ENCODE results near the gene SLC1A3.

The SLC1A3 gene

DNA sequence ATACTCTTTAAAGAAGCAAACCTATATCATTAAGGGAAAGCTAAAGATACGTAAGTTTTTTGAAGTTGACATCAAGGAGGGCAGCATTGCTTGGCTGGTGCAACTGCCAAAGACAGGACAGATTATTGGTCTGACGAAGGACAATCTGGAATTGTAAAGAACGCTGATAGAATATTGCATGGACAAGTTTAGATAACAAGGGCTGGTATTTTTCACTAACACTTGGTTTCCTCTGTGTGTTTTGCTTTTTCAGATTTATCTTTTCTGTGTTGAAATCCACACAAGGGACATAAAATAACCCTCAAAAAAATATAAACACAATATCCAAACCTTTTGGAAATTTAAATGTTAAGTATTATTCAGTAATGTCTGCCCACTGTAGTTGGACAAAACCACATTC lies 39.7 kb downstream of the SLC1A3 start:
- Histone ChIP-seq H3K9me3 (no peaks in the 10 kb centered on the region), H3K4me1 (no peaks in the 10 kb centered on the region), H3K27me3 (no peaks in the 10 kb centered on the region), H3K4me3 (ENCODE audit: low read depth, low read length) (no peak overlapping the region), H3K36me3 (no peaks in the 10 kb centered on the region)
- no peak for DNase-seq
- TF ChIP-seq, protein P1, sequence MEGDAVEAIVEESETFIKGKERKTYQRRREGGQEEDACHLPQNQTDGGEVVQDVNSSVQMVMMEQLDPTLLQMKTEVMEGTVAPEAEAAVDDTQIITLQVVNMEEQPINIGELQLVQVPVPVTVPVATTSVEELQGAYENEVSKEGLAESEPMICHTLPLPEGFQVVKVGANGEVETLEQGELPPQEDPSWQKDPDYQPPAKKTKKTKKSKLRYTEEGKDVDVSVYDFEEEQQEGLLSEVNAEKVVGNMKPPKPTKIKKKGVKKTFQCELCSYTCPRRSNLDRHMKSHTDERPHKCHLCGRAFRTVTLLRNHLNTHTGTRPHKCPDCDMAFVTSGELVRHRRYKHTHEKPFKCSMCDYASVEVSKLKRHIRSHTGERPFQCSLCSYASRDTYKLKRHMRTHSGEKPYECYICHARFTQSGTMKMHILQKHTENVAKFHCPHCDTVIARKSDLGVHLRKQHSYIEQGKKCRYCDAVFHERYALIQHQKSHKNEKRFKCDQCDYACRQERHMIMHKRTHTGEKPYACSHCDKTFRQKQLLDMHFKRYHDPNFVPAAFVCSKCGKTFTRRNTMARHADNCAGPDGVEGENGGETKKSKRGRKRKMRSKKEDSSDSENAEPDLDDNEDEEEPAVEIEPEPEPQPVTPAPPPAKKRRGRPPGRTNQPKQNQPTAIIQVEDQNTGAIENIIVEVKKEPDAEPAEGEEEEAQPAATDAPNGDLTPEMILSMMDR (IDR thresholded peaks at IDR 0.05; ENCODE audit: low read depth, low read length): no peak

DNA sequence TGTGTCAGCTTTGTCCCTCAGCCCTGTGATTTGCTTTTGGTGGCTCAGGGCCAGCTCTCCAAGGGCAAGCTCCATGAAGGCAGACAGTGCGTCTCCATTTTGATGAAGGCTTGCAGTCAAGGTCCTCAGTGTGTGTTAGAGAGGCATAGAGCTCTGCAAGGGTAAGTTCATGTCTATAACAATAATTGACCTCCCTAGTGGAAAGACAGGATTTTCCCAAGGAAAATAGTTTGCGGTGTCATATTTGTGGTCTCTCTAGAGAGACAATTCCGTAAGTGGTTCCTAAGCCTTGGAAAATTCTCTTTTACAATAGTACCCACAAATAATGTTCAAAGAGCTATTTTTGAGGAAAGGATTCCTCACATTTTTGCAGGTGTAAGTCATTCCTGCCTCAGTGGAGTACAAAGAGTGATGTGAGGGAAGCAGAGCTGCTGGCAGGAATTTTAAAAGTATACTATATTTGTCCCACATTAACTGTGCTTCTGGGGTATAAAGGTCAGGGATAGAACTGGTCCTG lies 40.2 kb downstream of the SLC1A3 start:
- Histone ChIP-seq H3K4me3 (ENCODE audit: low read depth, low read length) (no peak overlapping the region), H3K27me3 (no peaks in the 10 kb centered on the region), H3K4me1 (no peaks in the 10 kb centered on the region), H3K9me3 (no peaks in the 10 kb centered on the region), H3K36me3 (no peaks in the 10 kb centered on the region)
- no peak for DNase-seq
- TF ChIP-seq, protein P1 (IDR thresholded peaks at IDR 0.05; ENCODE audit: low read depth, low read length): no peak

DNA sequence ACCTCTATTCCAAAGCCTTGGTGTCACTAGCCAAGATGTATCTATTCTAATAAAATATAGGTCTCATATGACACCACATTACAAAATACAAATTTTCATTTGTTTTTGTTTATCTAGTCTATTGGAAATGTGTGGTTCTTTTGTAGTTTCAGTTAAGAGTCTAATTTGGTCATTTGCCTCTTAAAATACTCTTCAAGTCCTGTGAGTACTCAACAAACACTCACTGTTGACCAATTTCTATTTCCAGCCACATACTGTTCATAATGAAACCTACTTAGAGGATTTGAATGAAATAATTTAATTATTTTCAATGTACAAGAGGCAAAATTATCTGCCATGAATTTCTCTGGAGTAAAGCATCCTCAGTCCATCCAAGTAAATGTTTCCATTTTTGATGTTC lies 40.6 kb downstream of the SLC1A3 start:
- no peaks in the 10 kb centered on the region for H3K4me1 ChIP-seq
- no peak overlapping the region for H3K4me3 ChIP-seq (ENCODE audit: low read depth, low read length)

DNA sequence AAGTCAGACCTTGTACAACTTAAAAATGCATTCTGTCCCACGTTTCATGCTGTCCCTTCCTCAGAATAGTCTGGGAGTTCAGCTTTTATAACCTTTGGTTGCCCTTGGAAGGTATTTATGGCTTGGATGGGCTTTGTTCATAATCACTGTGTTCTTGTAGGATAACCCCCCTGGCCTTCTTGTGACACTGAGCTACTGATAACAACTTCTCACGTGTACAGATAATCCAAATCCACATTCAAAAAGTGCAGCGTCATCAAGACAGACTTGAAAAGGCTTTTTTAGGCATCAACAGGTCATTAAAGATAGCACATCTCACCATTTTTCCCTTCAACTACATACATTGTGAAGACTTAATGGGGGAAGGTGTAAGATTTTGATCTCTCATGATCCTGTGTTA lies 42.0 kb downstream of the SLC1A3 start:
- Histone ChIP-seq H3K4me1 (no peaks in the 10 kb centered on the region), H3K4me3 (ENCODE audit: low read depth, low read length) (no peak overlapping the region), H3K36me3 (no peaks in the 10 kb centered on the region), H3K9me3 (no peaks in the 10 kb centered on the region), H3K27me3 (no peaks in the 10 kb centered on the region)
- TF ChIP-seq, protein P1 (IDR thresholded peaks at IDR 0.05; ENCODE audit: low read depth, low read length): no peak
- DNase-seq: no peak

More for the DNA sequence above, 40.6 kb downstream of the SLC1A3 start:
- DNase-seq: no peak
- Histone ChIP-seq H3K36me3 (no peaks in the 10 kb centered on the region), H3K27me3 (no peaks in the 10 kb centered on the region), H3K9me3 (no peaks in the 10 kb centered on the region)
- TF ChIP-seq, protein P1 (IDR thresholded peaks at IDR 0.05; ENCODE audit: low read depth, low read length): no peak

DNA sequence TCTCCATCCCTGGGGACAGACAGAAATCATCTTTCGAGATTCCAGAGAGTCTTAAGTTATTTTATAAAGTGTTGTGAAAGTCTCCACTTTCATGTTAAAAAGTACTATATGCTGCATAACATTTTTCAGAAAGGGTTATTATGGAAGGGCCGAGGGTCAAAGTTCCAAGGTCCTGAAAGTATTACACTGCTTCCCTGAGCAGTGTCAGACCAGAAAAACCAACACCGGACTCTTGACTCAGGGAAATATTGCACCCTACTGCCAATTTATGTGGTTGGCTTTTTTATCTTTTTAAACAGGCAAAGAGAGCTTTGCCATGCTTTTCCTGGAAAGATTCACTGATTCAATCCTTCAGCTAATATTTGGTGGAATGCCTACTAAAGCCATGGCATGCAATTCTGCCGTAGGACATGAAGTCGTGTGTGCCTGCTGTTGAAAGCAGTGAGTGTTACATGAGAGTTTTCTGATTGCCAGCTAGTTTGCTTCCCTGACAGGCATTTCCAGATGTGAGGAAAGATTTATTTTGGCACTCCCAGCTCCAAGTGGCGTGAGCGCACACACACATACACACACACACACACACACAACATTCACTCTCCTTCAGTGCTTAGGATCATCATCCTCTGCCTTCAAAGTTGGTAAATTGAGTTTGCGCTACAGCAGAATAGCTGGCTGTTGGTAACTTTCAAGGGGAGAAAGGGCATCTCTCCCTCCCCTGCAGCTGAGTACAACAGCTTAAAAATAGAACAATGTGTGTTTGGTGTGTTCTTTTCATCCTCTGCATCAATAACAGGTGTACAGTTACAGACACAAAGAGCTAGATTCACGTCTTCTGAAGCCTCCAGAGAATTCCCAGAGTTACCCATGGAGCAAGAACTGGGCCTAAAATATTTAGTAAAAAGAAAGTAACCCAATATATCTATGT lies 45.6 kb downstream of the SLC1A3 start:
- Histone ChIP-seq H3K4me1 (no peaks in the 10 kb centered on the region), H3K4me3 (ENCODE audit: low read depth, low read length) (no peak overlapping the region), H3K36me3 (no peaks in the 10 kb centered on the region), H3K27me3 (no peaks in the 10 kb centered on the region), H3K9me3 (no peaks in the 10 kb centered on the region)
- TF ChIP-seq, protein P1 (IDR thresholded peaks at IDR 0.05; ENCODE audit: low read depth, low read length): no peak
- no peak for DNase-seq
